ENCODE measurements around the gene CEP19.
"Not testable (repeated sequence)": the region's sequence is repeated elsewhere in the genome, so short reads cannot be mapped to it uniquely, and the experiment has no call there.

Gene CEP19

GRCh38 chr3:196711838-196712513 is at the start of gene CEP19, which contains the start of gene PIGX:
TSS of gene CEP19 (minus strand) at chr3:196712250. CDS start at chr3:196708657, 3,593 bp downstream.
TSS of gene PIGX (plus strand) at chr3:196712377.
- peak; percentile 100 for DNase-seq (ENCODE audit: low spot score)

- DNase-seq (ENCODE audit: low spot score) = no peak
Measured at GRCh38 chr3:196757876-196758739, 46.1 kb upstream of the CEP19 start.

DNA sequence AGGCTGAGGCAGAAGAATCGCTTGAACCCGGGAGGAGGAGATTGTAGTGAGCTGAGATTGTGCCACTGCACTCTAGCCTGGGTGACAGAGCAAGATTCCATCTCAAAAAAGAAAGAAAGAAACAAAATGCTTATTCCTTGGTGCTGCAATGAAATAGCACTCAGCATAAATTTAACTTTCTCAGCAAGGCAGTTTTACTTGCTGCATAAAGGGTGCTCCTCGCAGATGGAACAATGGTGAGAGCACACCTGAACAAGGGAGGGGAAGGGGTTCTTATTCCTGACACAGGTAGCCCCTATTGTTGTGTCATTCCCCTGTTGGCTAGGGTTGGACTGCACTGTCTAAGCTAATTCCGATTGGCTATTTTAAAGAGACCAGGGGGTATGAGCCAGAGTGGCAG is 44.7 kb upstream of the CEP19 start:
- DNase-seq (ENCODE audit: low spot score) = no peak

DNA sequence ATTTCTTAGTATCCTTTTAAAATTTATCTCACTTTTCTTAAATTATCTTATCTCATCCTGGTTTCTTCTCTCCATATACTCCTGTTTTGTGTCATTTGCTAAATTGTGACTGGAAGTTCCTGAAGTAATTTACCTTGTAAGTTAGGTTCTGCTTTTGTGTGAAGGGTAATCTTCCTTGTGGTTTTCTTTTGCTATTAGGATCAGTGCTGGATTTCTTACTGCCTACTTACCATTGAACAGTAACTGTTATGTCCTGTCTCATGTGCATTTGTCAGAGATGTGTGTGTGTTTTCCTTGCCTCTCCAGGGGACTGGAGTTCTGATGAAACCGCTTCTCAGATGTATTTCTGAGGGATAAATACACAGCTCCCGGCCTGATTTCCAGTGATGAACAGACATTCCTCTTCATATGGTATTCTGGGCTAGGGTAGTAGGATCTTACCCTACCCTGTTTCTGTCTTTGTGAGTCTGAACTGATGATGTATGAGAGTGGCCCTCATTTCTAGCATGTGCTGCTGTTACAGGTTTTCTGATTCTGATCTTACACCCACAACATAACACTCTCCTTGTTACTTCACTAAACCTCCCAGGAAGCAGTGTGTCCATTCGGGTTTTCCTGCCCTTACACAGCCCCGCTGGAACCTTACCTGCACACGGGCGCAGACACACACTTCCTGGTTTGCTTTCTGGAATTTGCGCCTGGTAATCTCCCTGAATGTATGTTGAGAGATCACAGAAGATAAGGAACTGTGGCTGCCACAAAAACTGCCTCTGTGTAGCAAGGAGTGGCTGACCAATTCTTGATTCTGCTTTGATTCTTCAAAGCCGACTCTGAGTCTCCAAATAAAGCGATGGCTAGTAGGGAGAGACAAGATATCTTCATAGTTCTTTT is 42.3 kb upstream of the CEP19 start:
- no peak for DNase-seq (ENCODE audit: low spot score)

- DNase-seq (ENCODE audit: low spot score) = no peak
Measured at GRCh38 chr3:196753201-196753600, 41.2 kb upstream of the CEP19 start.

DNA sequence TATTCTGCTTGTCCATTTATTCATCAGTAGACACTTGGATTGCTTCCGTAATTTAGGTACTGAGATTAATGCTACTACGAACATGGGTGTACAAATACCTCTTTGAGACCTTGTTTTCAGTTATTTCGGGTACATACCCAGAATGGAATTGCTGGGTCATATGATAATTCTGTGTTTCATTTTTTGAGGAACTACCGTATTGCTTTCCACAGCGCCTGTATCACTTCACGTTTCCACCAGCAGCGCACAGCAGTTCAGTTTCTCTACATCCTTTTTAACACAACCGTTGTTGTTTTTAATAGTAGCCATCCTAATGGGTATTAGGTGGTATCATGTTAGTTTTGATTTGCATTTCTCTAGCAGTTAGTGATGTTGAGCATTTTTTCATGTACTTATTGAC is 37.1 kb upstream of the CEP19 start:
- DNase-seq (ENCODE audit: low spot score) = no peak

DNA sequence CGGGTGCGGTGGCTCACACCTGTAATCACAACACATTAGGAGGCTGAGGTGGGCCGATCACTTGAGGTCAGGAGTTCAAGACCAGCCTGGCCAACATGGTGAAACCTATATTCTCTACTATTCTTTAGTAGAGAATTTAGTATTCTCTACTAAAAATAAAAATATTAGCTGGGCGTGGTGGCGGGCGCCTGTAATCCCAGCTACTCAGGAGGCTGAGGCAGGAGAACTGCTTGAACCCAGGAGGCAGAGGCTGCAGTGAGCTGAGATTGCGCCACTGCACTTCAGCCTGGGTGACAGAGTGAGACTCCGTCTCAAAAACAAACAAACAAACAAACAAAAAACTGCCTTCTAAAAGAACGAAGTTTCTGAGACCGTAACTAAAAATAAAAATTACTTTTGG is 31.5 kb upstream of the CEP19 start:
- DNase-seq (ENCODE audit: low spot score) = not testable (repeated sequence)

DNA sequence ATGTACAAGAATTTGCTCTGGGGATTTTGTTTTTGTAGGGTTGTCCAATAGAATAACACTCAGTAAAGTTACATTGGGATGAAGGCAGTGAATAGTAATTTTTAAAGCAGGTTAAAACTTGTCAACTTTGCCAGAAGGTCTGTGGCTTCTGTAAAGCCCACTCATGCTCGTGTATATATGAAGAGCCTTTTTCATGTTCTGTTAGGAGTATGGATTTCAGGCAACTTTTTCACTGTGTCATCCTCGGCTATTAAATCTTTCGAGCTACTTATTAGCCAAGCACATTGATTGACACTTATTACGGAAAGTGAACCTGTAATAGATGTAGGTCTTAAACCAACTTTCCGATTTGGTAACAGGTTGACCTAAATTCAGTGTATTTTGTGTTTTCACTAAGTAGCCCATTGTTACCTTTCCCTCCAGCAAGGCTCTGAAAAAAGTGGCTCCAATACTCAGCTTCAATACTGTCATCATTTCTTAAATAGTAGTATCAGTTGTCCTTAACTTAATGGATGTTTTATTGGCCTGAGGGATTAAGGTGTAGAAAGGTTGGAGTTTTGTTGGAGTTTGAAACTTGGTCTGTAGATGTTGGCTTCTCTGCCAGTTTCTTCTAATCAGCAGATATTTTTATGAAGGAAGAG is 29.3 kb upstream of the CEP19 start:
- no peak for DNase-seq (ENCODE audit: low spot score)

GRCh38 chr3:196740481-196741248 is 28.6 kb upstream of the CEP19 start:
- DNase-seq (ENCODE audit: low spot score) = peak; percentile 56

GRCh38 chr3:196739671-196740480 is 27.8 kb upstream of the CEP19 start, which contains the start of gene PAK2:
TSS of gene PAK2 (plus strand) at chr3:196739857. CDS start at chr3:196782647, 42,790 bp downstream.
- DNase-seq (ENCODE audit: low spot score) = peak; percentile 98

- no peak for DNase-seq (ENCODE audit: low spot score)
Measured at GRCh38 chr3:196737655-196738054, 25.6 kb upstream of the CEP19 start.

DNA sequence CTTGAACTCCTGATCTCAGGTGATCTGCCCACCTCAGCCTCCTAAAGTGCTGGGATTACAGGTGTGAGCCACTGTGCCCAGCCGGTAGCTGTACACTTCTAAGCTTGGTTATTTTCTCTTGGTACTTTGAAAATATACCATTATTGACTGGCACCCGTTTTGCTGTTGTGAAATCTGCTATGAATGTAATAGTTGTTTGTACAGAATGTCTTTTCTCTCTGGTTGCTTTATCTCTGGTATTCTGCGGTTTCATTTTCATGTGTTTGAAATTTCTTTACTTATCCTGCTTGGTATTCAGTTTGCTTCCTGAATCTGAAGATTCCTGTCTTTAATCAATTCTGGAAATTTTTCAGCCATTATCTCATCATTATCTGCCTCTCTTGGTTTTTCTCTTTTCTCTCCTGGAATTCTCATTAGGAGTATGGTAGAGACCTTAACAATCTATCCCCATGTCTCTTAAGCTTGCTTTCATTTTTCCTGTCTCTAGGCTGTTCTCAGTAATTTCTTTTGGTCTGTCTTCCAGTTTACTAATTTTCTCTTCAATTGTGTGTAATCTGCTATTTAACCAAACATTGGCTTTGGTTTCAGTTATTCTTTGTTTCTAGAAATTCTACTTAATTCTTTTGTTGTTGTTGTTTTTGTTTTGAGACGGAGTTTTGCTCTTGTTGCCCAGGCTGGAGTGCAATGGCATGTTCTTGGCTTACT is 24.8 kb upstream of the CEP19 start:
- no peak for DNase-seq (ENCODE audit: low spot score)

- no peak for DNase-seq (ENCODE audit: low spot score)
Measured at GRCh38 chr3:196735751-196736150, 23.7 kb upstream of the CEP19 start.

DNA sequence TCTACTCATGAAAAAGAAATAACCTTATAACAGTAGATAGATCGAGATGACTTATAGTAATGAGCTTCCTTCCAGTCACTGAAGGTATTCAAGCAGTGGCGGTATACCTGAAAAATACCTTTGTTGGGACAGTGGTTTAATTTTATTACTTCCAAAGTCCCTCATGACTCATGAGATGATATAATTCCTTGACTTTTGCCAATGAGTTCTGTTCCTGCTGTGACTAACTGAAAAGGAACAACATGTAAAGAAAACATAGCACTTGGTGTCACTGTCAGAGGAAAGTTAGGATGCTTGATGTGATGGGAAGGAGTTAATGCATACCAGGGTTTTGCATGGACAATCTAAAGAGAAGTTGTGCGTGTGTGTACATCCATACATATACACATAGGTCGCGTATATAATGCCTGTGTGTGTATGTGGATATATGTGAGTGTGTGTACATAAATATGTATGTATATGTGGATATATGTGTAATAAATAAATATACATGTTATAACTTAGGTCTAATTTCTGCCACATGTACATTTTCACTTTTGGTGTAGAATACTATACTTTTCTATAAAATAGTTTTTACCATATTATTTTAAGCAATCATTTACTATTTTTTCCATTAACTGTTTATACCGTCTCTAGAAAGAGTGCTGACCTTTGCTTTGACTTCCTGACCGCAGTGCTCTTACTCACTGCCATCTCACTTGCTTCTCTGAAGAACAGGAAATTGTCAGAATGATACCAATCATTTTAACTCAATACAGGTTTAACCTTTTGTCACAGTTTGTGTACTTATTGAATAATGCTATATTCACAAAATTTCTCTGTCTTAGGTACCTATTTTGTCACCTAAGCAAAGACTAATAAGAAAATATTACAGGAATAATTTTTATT is 15.0 kb upstream of the CEP19 start:
- peak; percentile 15 for DNase-seq (ENCODE audit: low spot score)

DNA sequence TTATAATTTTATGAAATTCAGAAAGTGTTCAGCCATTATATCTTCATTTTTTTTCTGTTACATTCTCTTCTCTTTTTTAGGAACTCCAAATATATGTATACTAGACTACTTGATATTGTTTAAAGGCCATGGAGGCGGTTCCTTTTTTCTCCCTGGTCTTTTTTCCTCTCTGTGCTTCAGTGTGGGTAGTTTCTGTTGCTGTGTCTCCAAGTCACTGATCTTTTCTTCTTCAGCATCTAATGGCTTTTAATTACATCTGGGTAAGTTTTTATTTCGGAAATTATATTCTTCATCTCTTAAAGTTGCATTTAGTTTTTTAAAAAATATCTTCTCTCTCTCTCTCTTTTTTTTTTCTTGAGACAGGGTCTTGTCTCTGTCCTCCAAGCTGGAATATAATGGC is 9.0 kb upstream of the CEP19 start:
- DNase-seq (ENCODE audit: low spot score) = no peak

- DNase-seq (ENCODE audit: low spot score) = not testable (repeated sequence)
Measured at GRCh38 chr3:196717162-196717561, 5.1 kb upstream of the CEP19 start.

- DNase-seq (ENCODE audit: low spot score) = peak; percentile 91
Measured at GRCh38 chr3:196712514-196713413, 714 bp upstream of the CEP19 start.
